ENCODE data around the gene PLEKHM2. TPM values are rescaled to one million over a fixed set of nuclear protein-coding genes. Genes with fewer than 3 reads are reported as not detected.

The PLEKHM2 gene
- total RNA-seq, 2 donors from 2014 or later: 32.7 to 37.2 TPM

DNA sequence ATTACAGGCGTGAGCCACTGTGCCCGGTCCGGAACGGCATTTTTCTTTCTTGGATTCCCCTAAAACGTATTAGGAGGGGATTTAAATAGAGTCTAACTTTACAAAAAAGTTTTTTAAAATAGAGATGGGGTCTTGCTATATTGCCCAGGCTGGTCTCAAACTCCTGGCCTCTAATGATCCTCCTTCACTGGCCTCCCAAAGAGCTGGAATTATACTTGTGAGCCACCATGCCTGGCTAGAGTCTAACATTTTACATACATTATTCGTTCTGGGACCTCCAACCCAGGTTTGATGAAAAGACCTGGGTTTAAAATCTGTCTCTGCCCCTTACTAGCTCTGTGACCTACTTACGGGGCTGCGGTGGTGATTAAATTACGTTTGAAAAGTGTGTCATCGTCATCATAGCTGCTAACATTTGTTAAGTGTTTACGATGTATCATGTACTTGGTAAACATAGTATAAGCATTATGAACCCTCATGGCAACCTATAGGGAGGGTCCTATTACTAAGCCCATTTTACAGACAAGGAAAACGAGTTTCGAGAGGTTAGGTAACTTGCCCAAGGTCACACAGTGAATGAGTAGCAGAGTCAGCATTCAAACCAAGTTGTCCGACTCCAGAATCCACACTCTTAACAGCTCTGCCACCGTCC, 24.5 kb downstream of the PLEKHM2 start:
- no peak overlapping the region for H3K27ac ChIP-seq
- no peak overlapping the region for H3K4me3 ChIP-seq
- H3K9me3 ChIP-seq: no peaks in the 10 kb centered on the region
- H3K4me1 ChIP-seq: no peaks in the 10 kb centered on the region
- intact Hi-C loops (cut with DNase I): no loop called here
- H3K27me3 ChIP-seq: no peaks in the 10 kb centered on the region
- TF ChIP-seq, protein P1, sequence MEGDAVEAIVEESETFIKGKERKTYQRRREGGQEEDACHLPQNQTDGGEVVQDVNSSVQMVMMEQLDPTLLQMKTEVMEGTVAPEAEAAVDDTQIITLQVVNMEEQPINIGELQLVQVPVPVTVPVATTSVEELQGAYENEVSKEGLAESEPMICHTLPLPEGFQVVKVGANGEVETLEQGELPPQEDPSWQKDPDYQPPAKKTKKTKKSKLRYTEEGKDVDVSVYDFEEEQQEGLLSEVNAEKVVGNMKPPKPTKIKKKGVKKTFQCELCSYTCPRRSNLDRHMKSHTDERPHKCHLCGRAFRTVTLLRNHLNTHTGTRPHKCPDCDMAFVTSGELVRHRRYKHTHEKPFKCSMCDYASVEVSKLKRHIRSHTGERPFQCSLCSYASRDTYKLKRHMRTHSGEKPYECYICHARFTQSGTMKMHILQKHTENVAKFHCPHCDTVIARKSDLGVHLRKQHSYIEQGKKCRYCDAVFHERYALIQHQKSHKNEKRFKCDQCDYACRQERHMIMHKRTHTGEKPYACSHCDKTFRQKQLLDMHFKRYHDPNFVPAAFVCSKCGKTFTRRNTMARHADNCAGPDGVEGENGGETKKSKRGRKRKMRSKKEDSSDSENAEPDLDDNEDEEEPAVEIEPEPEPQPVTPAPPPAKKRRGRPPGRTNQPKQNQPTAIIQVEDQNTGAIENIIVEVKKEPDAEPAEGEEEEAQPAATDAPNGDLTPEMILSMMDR (IDR thresholded peaks at IDR 0.05): no peak
- no peak overlapping the region for H3K9ac ChIP-seq (ENCODE audit: low read depth in 2 of 2, low read length in 2 of 2)
- no peak for DNase-seq
- H3K36me3 ChIP-seq: no peaks in the 10 kb centered on the region

DNA sequence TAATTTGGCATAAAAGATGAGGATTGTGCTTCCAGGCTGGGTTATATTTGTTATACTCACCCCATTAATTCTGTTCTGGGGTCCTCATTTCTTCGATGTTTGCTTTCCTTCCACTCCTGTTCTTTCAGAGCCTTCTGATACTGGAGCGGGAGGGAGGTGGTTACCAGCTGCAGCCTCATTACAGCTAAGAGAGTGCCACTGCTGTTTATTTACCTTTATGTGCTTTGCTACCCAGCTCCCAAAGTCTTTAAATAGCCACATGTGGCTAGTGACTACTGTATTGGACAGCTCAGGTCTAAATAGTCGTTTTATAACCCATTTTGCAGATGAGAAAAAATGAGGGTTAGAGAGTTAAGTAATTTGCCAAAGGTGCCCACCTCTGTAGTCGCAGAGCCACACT, 25.1 kb downstream of the PLEKHM2 start:
- Histone ChIP-seq H3K9ac (ENCODE audit: low read depth in 2 of 2, low read length in 2 of 2) (no peak overlapping the region), H3K27me3 (no peaks in the 10 kb centered on the region), H3K27ac (no peak overlapping the region), H3K36me3 (no peaks in the 10 kb centered on the region), H3K9me3 (no peaks in the 10 kb centered on the region), H3K4me1 (no peaks in the 10 kb centered on the region), H3K4me3 (no peak overlapping the region)
- TF ChIP-seq, protein P1 (IDR thresholded peaks at IDR 0.05): no peak
- intact Hi-C loops (cut with DNase I): no loop called here
- no peak for DNase-seq

DNA sequence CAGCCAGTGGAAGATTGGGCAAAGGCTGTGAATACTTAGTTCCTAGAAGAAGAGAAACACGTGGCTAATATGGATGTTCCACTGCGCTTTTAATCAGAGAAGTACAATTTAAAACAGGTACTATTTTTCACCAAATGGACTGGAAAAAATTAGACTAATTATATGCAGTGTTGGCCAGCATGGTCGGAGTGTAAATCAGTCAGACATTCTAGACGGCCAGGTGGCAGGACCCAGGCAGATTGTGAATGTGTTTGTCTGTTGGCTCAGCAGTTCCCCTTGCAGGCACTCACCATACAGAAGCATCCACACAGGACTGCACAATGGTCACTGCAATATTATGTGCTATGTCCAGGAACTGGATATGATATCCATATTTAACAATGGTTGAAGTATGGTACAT, 28.0 kb downstream of the PLEKHM2 start:
- Histone ChIP-seq H3K9ac (ENCODE audit: low read depth in 2 of 2, low read length in 2 of 2) (no peak overlapping the region), H3K27me3 (no peaks in the 10 kb centered on the region), H3K36me3 (no peaks in the 10 kb centered on the region), H3K9me3 (no peaks in the 10 kb centered on the region), H3K4me3 (no peak overlapping the region), H3K4me1 (no peaks in the 10 kb centered on the region), H3K27ac (no peak overlapping the region)
- TF ChIP-seq, protein P1 (IDR thresholded peaks at IDR 0.05): no peak
- intact Hi-C loops (cut with DNase I): no loop called here
- no peak for DNase-seq

DNA sequence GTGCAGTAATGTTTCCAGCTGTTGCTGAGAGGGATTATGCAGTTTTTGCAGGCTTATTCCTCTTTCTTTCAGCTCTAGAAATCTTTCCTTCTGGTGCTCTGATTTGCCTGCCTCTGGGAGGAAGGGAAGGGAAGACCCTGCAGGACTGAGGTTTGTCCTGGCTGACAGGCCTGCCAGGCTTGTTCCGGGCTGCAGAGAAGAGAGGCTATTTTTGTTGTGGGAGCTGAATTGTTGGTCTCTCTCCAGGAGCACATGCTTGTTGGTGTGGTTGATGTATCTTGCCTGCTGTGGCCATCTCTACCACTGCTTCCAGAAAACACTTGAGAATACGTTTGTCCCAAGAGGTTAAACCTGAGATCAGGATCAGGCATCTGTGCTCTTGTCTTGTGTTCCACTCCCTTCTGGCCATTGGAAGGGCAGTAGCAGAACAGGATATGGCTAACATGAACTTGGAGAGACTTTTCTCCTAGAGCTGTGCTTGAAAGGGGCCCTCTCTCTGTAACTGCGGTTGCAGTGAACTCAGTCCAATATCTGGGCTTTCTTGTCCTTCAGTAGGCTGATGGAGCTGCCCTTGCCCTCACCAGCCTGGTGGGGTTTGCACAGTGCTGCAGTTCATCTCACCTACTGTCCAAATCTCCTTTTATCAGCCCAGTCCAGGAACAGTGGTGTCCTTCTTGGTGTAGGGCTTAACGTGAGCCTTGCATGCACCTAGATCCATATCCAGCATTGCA, 30.5 kb downstream of the PLEKHM2 start:
- Histone ChIP-seq H3K27me3 (no peaks in the 10 kb centered on the region), H3K4me1 (no peaks in the 10 kb centered on the region), H3K27ac (no peak overlapping the region), H3K4me3 (no peak overlapping the region), H3K9ac (ENCODE audit: low read depth in 2 of 2, low read length in 2 of 2) (no peak overlapping the region), H3K9me3 (no peaks in the 10 kb centered on the region), H3K36me3 (no peaks in the 10 kb centered on the region)
- DNase-seq: no peak
- TF ChIP-seq, protein P1 (IDR thresholded peaks at IDR 0.05): no peak
- intact Hi-C loops (cut with DNase I): no loop called here

DNA sequence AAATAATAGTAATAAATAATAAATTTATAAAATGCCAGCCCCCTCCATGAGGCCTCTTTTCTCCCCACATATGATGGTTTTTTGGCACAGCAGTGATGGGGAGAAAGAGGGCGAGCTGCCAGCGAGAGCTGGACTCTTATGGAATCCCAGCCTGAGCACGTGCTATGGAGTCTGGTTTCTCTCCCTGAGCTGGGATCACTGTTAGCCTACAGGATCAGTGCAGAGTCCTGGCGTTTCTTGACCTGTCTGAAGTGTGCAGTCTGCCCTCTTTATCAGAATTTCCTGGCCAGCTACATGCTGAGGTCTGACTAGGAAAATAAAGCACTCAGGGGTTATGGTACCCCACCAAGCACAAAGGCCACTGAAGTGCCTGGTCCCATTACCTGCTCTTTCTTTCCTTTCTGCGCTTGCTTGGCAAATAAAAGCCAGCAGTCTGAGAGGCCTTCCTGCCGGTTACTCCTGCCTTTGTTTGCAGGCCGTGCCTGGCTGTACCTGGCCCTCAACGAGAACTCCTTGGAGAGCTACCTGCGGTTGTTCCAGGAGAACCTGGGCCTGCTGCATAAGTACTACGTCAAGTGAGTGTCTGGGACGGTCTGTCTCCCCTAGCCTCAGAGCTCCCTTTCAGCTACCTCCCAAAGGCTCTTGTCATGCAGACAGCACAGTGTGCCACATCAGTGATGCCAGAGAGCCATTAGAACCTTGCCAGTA, 33.5 kb downstream of the PLEKHM2 start:
- H3K9me3 ChIP-seq: no peaks in the 10 kb centered on the region
- no peaks in the 10 kb centered on the region for H3K27me3 ChIP-seq
- H3K9ac ChIP-seq (ENCODE audit: low read depth in 2 of 2, low read length in 2 of 2): no peak overlapping the region
- H3K4me1 ChIP-seq: no peaks in the 10 kb centered on the region
- no peaks in the 10 kb centered on the region for H3K36me3 ChIP-seq
- TF ChIP-seq, protein P1 (IDR thresholded peaks at IDR 0.05): no peak
- no peak overlapping the region for H3K27ac ChIP-seq
- intact Hi-C loops (cut with DNase I): no loop called here
- no peak overlapping the region for H3K4me3 ChIP-seq
- no peak for DNase-seq

Data from colonic mucosa (tissue), 4 donors.